Activated CD4-positive, alpha-beta T cell treated with anti-CD3 and anti-CD28 coated beads, Interleukin-2, amount 10 ng/mL, durations not matched to agents 7 days and 5 days (primary cell): ENCODE measurements around the gene HOXD4. TPM values are rescaled to one million over a fixed set of nuclear protein-coding genes. Genes with fewer than 3 reads are reported as not detected.

Experiments
- CTCF ChIA-PET: fragments of 350-600 bp; sonication (Branson Sonifier 250); formaldehyde crosslinking; loops from one replicate; lab custom pipeline; 2021; ENCODE audit warnings: antibody characterized with exemption; lab: Charles Lee
- POLR2A ChIA-PET: fragments of 350-600 bp; sonication (Branson Sonifier 250); formaldehyde crosslinking; loops from one replicate; lab custom pipeline; 2021; ENCODE audit warnings: antibody characterized with exemption; lab: Charles Lee
- DNase-seq: peaks from one replicate; pipeline ENCODE4 v3.0.0-alpha.2; 2020
- H3K27ac Mint-ChIP-seq: one replicate; pipeline ENCODE4 v1.8.0; 2021; ENCODE audit warnings: mild to moderate bottlenecking, moderate library complexity, mixed read lengths
- H3K27me3 Mint-ChIP-seq: one replicate; pipeline ENCODE4 v1.8.0; 2021; ENCODE audit warnings: mixed read lengths
- H3K36me3 Mint-ChIP-seq: one replicate; pipeline ENCODE4 v1.8.0; 2021; ENCODE audit warnings: low read depth, mixed read lengths
- H3K4me1 Mint-ChIP-seq: one replicate; pipeline ENCODE4 v1.8.0; 2021; ENCODE audit warnings: mixed read lengths
- H3K4me3 Mint-ChIP-seq: one replicate; pipeline ENCODE4 v1.8.0; 2021; ENCODE audit warnings: mild to moderate bottlenecking, moderate library complexity, mixed read lengths
- H3K9me3 Mint-ChIP-seq: one replicate; pipeline ENCODE4 v1.8.0; 2021; ENCODE audit warnings: mixed read lengths
- total RNA-seq, 2 experiments: library from RNA; stranded (reverse); gene quantifications; one replicate each; pipeline ENCODE4 v1.2.3, GENCODE V29; 2021

HOXD4 gene
- total RNA-seq, 2 experiments from 2014 or later, result not detected

DNA sequence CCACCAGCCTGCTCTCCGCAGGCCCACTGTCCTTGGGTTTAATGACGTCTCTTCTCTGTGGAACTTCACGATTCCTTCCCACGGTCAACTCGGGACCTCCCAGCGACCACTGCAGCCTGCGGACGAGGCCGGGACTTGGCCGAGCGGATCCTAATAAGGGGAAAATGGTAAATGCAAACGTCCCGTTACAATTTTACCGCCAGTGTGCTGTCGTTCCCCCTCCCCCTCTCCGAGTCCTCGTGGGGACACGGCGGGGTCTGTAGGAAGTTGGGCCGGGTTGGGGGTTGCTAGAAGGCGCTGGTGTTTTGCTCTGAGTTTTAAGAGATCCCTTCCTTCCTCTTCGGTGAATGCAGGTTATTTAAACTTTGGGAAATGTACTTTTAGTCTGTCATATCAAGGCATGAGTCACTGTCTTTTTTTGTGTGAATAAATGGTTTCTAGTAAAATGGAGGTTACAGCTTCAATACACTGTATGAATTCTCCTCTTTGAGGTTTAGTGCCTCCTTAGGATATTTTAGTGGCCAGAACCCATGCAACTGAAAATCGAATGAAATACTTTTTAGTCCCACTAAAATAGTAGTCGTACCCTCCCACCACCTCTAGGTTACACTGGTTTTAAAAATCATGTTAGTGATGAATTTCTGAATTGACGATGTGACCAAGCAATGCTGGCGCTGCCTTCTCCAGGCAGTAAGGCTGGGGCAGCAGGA, 42.0 kb upstream of the HOXD4 start:
- ChIA-PET CTCF (interaction anchor here (0.7 to 2.1 kb wide), 5 partner anchors 11 to 53 kb away, joined by 3 to 6 read pairs (median 4); no protein-coding TSS in a partner anchor), POLR2A (no interaction called here)
- DNase-seq, result no peak
- H3K36me3 Mint-ChIP-seq, result peaks cover 4% of the 10 kb centered on the region
- H3K27ac Mint-ChIP-seq, result peak overlapping the region; percentile 73
- H3K4me1 Mint-ChIP-seq, result peaks cover 6% of the 10 kb centered on the region
- no peak overlapping the region for H3K4me3 Mint-ChIP-seq
- peaks cover 88% of the 10 kb centered on the region for H3K27me3 Mint-ChIP-seq
- H3K9me3 Mint-ChIP-seq, result no peaks in the 10 kb centered on the region

DNA sequence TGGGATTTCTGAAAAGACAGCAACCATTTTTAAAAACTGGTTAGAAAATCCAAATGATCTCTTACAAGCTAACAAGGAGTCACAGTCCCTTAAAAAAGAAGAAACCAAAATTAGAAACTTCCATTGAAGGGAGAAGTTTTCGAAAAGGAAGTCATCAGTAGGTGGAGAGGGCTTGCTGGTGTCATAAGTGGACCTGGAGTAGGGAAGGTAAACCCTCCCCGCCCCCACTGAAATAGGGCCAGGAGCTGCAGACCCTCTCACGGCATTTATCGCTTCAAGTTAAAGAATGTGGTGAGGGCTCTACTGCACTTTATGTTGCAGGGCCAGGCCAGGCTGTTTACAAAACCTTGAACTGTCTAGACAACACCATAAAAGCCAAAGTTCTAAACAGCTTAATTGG, 41.4 kb upstream of the HOXD4 start:
- CTCF ChIA-PET, result interaction anchor here (1.0 to 2.1 kb wide), 6 partner anchors 10 to 52 kb away, joined by 3 to 7 read pairs (median 4); no protein-coding TSS in a partner anchor
- peak overlapping the region; percentile 31 for H3K27ac Mint-ChIP-seq
- H3K4me3 Mint-ChIP-seq, result no peak overlapping the region

DNA sequence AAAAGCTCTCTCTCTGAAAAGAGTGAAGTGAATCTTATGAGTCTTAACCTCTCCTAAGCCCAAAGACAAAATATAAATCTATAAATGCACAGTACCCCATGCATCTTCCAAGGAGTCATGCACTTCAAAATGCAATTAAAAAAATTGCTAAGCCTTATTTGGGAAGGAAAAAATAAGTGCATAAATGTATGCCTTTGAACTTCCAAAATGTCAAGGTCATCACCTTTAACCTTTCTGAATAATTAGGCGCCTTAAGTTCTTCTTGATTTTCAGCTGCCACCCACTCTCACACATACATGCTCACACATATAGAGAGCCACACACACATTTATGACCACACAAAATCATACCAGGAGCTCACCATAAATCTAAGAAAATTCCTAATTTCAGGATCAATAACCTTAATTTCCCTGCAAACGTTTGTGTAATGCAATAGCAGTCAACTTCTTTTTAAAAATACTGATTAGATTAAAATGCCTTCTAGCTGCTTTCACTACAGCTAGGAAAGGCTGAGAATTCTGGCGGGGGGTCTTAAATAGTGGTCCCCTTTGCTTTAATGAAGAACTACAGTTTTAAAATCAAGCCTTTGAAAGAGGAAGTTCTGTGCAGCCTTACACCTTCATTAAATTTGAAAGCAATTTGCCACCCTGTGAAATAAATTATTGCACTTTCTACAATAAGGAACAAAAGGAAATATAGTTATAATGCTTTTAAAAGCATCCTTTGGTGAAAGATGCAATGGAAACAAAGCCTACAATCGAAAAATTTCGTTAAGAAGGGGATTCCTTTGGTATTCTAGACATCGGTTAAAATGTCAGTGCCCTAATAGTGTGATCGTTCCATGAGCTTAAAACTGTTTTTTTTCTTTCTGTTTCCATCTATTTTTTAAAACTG, 40.7 kb upstream of the HOXD4 start:
- POLR2A ChIA-PET, result no interaction called here
- no peak overlapping the region for H3K4me3 Mint-ChIP-seq
- CTCF ChIA-PET, result interaction anchor here (1.0 to 1.9 kb wide), 8 partner anchors 9 to 706 kb away, joined by 3 to 7 read pairs (median 4); no protein-coding TSS in a partner anchor

More for the DNA sequence above, 41.4 kb upstream of the HOXD4 start:
- POLR2A ChIA-PET, result no interaction called here
- H3K36me3 Mint-ChIP-seq, result peaks cover 4% of the 10 kb centered on the region
- peaks cover 88% of the 10 kb centered on the region for H3K27me3 Mint-ChIP-seq
- no peak for DNase-seq
- H3K9me3 Mint-ChIP-seq, result no peaks in the 10 kb centered on the region
- H3K4me1 Mint-ChIP-seq, result peaks cover 6% of the 10 kb centered on the region

DNA sequence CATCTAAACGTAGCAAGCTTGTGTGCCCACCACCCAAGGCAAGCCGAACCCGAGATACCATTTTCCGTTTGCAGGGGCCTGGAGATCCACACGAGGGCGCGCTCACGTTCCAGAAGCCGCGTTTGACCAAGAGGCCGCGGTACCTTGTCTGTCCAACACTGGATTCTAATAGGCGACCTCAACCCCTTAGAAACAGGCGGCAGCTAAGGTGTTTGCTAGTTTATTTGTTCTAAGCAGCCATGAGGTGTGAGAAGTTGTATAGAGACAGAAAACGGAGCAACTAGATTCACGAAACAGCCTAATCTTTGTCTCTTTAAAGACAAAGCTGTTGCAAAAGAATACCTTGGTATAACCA, 40.1 kb upstream of the HOXD4 start:
- Mint-ChIP-seq H3K27ac (peak overlapping the region; percentile 31), H3K4me1 (peaks cover 3% of the 10 kb centered on the region), H3K9me3 (no peaks in the 10 kb centered on the region), H3K27me3 (peaks cover 84% of the 10 kb centered on the region), H3K36me3 (peaks cover 4% of the 10 kb centered on the region), H3K4me3 (no peak overlapping the region)
- DNase-seq, result no peak
- CTCF ChIA-PET, result interaction anchor here (0.8 to 1.9 kb wide), 8 partner anchors 10 to 706 kb away, joined by 3 to 7 read pairs (median 4); no protein-coding TSS in a partner anchor
- POLR2A ChIA-PET, result no interaction called here

More for the DNA sequence above, 40.7 kb upstream of the HOXD4 start:
- peaks cover 86% of the 10 kb centered on the region for H3K27me3 Mint-ChIP-seq
- H3K4me1 Mint-ChIP-seq, result peaks cover 6% of the 10 kb centered on the region
- DNase-seq, result no peak
- H3K9me3 Mint-ChIP-seq, result no peaks in the 10 kb centered on the region
- peak overlapping the region; percentile 31 for H3K27ac Mint-ChIP-seq
- peaks cover 4% of the 10 kb centered on the region for H3K36me3 Mint-ChIP-seq

DNA sequence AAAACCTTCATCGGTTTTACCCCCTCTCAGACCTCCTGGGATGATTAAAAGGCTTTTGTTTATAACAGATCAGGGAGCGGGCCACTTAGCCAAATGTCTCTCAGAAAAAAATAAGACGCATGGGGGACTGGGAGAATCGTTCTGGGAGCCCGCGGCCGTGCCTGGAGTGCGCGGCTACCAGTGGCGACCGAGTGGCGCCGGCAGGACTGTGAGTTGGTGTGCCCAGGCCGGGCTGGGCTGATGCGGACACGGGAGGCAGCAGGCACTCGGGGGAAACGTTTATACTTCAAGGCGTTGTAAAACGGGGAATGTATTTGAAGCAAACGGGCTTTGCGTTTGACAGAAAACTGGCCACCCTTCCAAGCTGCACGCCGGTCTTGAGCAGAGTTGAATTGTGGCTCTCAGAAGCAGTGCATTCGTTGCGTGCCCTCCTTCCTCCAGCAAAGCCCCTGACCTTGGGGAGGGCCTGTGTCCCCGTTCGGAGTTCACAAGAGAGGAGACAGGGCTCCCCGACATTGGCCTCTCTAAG, 39.4 kb upstream of the HOXD4 start:
- Mint-ChIP-seq H3K9me3 (peaks cover 3% of the 10 kb centered on the region), H3K36me3 (peaks cover 4% of the 10 kb centered on the region), H3K4me1 (peaks cover 2% of the 10 kb centered on the region), H3K4me3 (no peak overlapping the region), H3K27me3 (peaks cover 87% of the 10 kb centered on the region), H3K27ac (no peak overlapping the region)
- DNase-seq, result no peak
- ChIA-PET POLR2A (no interaction called here), CTCF (interaction anchor here (0.8 to 1.7 kb wide), 5 partner anchors 9 to 707 kb away, joined by 3 to 6 read pairs (median 3); no protein-coding TSS in a partner anchor)

GRCh38 chr2:176112375-176113302, 38.7 kb upstream of the HOXD4 start:
- H3K27ac Mint-ChIP-seq, result no peak overlapping the region

DNA sequence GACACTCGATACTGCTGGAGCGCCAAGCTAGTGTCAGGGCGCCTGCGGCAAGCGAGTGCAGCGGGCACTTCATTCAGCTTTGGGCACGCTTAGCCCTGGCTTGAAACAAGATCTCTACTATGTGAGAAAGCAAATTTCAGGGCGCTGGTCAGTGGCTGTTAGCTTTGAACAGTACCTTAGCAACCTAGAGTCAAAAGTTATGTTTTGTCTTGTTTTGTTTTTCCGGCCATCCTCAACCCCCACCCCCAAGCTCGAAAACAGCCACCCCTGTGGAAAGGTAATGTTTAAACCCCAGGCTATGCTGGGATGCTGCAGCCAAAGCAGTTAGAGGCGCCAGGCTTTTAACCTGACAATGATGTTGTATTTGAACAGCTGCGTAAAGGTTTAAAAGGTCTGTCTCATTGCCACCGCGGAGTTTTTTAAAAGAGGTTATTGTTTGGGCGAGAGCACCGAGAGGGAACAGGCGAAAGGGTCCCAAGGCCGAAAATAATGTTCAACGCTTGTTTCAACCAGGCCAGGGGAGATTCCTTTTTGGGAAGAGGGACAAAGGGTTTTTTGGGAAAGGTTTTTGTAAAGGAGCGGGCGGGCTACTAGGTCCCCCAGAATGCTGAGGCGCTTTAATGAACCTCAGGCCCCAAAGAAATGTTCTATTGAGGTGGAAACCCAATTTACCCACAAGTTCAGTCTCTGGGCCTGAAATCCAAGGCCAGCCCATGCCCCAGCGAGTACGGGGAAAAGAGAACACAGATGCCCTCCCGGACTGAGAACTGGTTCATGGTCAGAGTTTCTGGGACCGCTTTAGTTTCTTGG, 37.0 kb upstream of the HOXD4 start:
- Mint-ChIP-seq H3K27ac (peak overlapping the region; percentile 2), H3K36me3 (peaks cover 6% of the 10 kb centered on the region)
- POLR2A ChIA-PET, result no interaction called here

More at GRCh38 chr2:176112375-176113302, 38.7 kb upstream of the HOXD4 start:
- peaks cover 4% of the 10 kb centered on the region for H3K9me3 Mint-ChIP-seq
- peaks cover 4% of the 10 kb centered on the region for H3K36me3 Mint-ChIP-seq
- CTCF ChIA-PET, result interaction anchor here (0.9 to 1.5 kb wide), 3 partner anchors 14 to 27 kb away, joined by 3 read pairs; no protein-coding TSS in a partner anchor
- DNase-seq, result no peak
- no peak overlapping the region for H3K4me3 Mint-ChIP-seq
- POLR2A ChIA-PET, result no interaction called here
- H3K27me3 Mint-ChIP-seq, result peaks cover 89% of the 10 kb centered on the region
- peaks cover 2% of the 10 kb centered on the region for H3K4me1 Mint-ChIP-seq

GRCh38 chr2:176114930-176115625, 36.3 kb upstream of the HOXD4 start:
- no peak overlapping the region for H3K27ac Mint-ChIP-seq
- POLR2A ChIA-PET, result no interaction called here
- no peak overlapping the region for H3K4me3 Mint-ChIP-seq
- DNase-seq, result no peak
- CTCF ChIA-PET, result interaction anchor here (0.6 kb wide), 1 partner anchor 110 kb away, joined by 3 read pairs; no protein-coding TSS in a partner anchor
- peaks cover 94% of the 10 kb centered on the region for H3K27me3 Mint-ChIP-seq
- H3K4me1 Mint-ChIP-seq, result peaks cover 7% of the 10 kb centered on the region
- H3K36me3 Mint-ChIP-seq, result peaks cover 4% of the 10 kb centered on the region
- peaks cover 7% of the 10 kb centered on the region for H3K9me3 Mint-ChIP-seq

More for the DNA sequence above, 37.0 kb upstream of the HOXD4 start:
- CTCF ChIA-PET, result interaction anchor here (0.6 to 1.5 kb wide), 3 partner anchors 12 to 110 kb away, joined by 3 read pairs; no protein-coding TSS in a partner anchor
- Mint-ChIP-seq H3K4me3 (no peak overlapping the region), H3K9me3 (peaks cover 7% of the 10 kb centered on the region), H3K4me1 (peaks cover 7% of the 10 kb centered on the region), H3K27me3 (peaks cover 94% of the 10 kb centered on the region)
- DNase-seq, result no peak

- Mint-ChIP-seq H3K27me3 (peaks cover 94% of the 10 kb centered on the region), H3K4me3 (peak within 1 kb of the TSS; percentile 15), H3K4me1 (peaks cover 7% of the 10 kb centered on the region), H3K36me3 (peaks cover 4% of the 10 kb centered on the region), H3K9me3 (peaks cover 7% of the 10 kb centered on the region), H3K27ac (no peak within 1 kb of the TSS)
- ChIA-PET CTCF (interaction anchor here (0.9 kb wide), 1 partner anchor 31 kb away, joined by 3 read pairs; no protein-coding TSS in a partner anchor), POLR2A (no interaction called here)
- DNase-seq, result no peak
These were observed 35.2 kb upstream of the HOXD4 start, which contains the start of gene HOXD10 for GRCh38 chr2:176115883-176116813. TSS of gene HOXD10 (plus strand) at chr2:176116778. CDS start at chr2:176116834, 56 bp downstream.
